Body of pancreas (tissue), 4 donors: Measurements from ENCODE around the gene RAB1B. TPM values are rescaled to one million over a fixed set of nuclear protein-coding genes. Genes with fewer than 3 reads are reported as not detected.

Source experiments
- ATAC-seq: fragments of 150-250 bp; one replicate; pipeline ENCODE4 v1.9.1; 2016
- DNase-seq, 4 donors: peaks; one replicate each; pipeline ENCODE4 v3.0.0-alpha.2; 2019
- H3K27ac ChIP-seq, 4 donors: fragments of 200-600 bp; sonication (generic); 1 replicate in 3 of 4; 2 replicates in 1 of 4; pipeline versions ENCODE4 v1.5.1 to v1.6.1; 2016 to 2019; ENCODE audit warnings: mild to moderate bottlenecking in 1 of 4, mixed read lengths in 1 of 4, moderate library complexity in 1 of 4
- H3K27me3 ChIP-seq, 2 donors: fragments of 200-600 bp; sonication (generic); one replicate each; pipeline ENCODE4 v1.6.0; 2016; ENCODE audit warnings: mild to moderate bottlenecking in 1 of 2
- H3K36me3 ChIP-seq, 2 donors: fragments of 200-600 bp; sonication (generic); replicated peaks in 1 of 2; 2 replicates each; pipeline ENCODE4 v1.5.1; 2016; ENCODE audit warnings: low read depth in 2 of 2; ENCODE audit not compliant: insufficient read depth in 1 of 2
- H3K4me1 ChIP-seq: fragments of 200-600 bp; sonication (generic); one replicate; pipeline ENCODE4 v1.6.0; 2016
- H3K4me3 ChIP-seq, 2 donors: fragments of 200-600 bp; sonication (generic); 1 replicate in 1 of 2; 2 replicates in 1 of 2; pipeline ENCODE4 v1.5.1; 2016 to 2019
- H3K9me3 ChIP-seq, 3 donors: fragments of 200-600 bp; sonication (generic); 1 replicate in 2 of 3; 2 replicates in 1 of 3; pipeline ENCODE4 v1.5.1; 2016
- CTCF ChIP-seq, 7 experiments: fragments of 450-650 bp in 4 of 7; fragments of 200-600 bp in 3 of 7; sonication (generic) in 3 of 7; IDR thresholded peaks; one replicate each; pipeline ENCODE4 v1.5.1; 2016 to 2019; ENCODE audit warnings: antibody characterized with exemption in 7 of 7
- POLR2A ChIP-seq, 3 donors: fragments of 450-650 bp; IDR thresholded peaks; one replicate each; pipeline ENCODE4 v1.6.1; 2016; ENCODE audit warnings: antibody characterized with exemption in 3 of 3, mild to moderate bottlenecking in 2 of 3
- WGBS, 2 donors: methylation state at CpG; one replicate each; pipeline ENCODE4 v1.1.5; 2017; 5-methylcytosine and 5-hydroxymethylcytosine counted together
- intact Hi-C: fragments of 100-400 bp; cut with DNase I; formaldehyde crosslinking; loops from one replicate; pipeline ENCODE4 v1.15.1; 2023
- total RNA-seq, 2 donors: library from RNA; depleted of rRNA; stranded (reverse); fragments of >200 nt; gene quantifications; one replicate each; pipeline ENCODE4 v1.1.0, GENCODE V29; 2016

RAB1B gene
- total RNA-seq, 2 donors from 2014 or later: 67.7 to 74.5 TPM

GRCh38 chr11:66263231-66263630 lies 5.2 kb upstream of the RAB1B start:
- no peak for ATAC-seq
- intact Hi-C loops: loop anchor here (5.0 kb wide), 1 partner anchor 41 kb away; no protein-coding TSS in a partner anchor
- H3K27ac ChIP-seq: no peak overlapping the region
- peaks cover 0 to 7% of the 10 kb centered on the region in 2 donors for H3K36me3 ChIP-seq
- H3K27me3 ChIP-seq: no peaks in the 10 kb centered on the region
- WGBS, 2 donors: 90 to 92% methylated on average over 3 to 4 of the region's 4 CpGs
- no peak overlapping the region for H3K4me3 ChIP-seq
- no peaks in the 10 kb centered on the region for H3K9me3 ChIP-seq
- no peak for DNase-seq
- TF ChIP-seq POLR2A (IDR thresholded peaks at IDR 0.05) (no peak), CTCF (IDR thresholded peaks at IDR 0.05) (no peak)
- peaks cover 20% of the 10 kb centered on the region for H3K4me1 ChIP-seq

- no peaks in the 10 kb centered on the region for H3K9me3 ChIP-seq
- no peak for ATAC-seq
- peaks cover 0 to 7% of the 10 kb centered on the region in 2 donors for H3K36me3 ChIP-seq
- no peak overlapping the region for H3K4me3 ChIP-seq
- WGBS, 2 donors: 95 to 100% methylated on average over 5 to 10 of the region's 10 CpGs
- H3K27me3 ChIP-seq: no peaks in the 10 kb centered on the region
- intact Hi-C loops: loop anchor here (5.0 kb wide), 1 partner anchor 41 kb away; no protein-coding TSS in a partner anchor
- peaks cover 15% of the 10 kb centered on the region for H3K4me1 ChIP-seq
- no peak overlapping the region for H3K27ac ChIP-seq
- TF ChIP-seq CTCF (IDR thresholded peaks at IDR 0.05): no peak
- DNase-seq: no peak
Observed at GRCh38 chr11:66263785-66264184, 4.7 kb upstream of the RAB1B start.

- intact Hi-C loops: loop anchor here (5.0 kb wide), 1 partner anchor 42 kb away; no protein-coding TSS in a partner anchor
- ATAC-seq (no peak), DNase-seq (no peak)
- no peak overlapping the region for H3K4me3 ChIP-seq
- H3K27me3 ChIP-seq: no peaks in the 10 kb centered on the region
- peaks cover 0 to 7% of the 10 kb centered on the region in 2 donors for H3K36me3 ChIP-seq
- peaks cover 16% of the 10 kb centered on the region for H3K4me1 ChIP-seq
- no peak for TF ChIP-seq CTCF (IDR thresholded peaks at IDR 0.05)
- no peak for TF ChIP-seq POLR2A (IDR thresholded peaks at IDR 0.05)
- 85 to 91% methylated on average over 6 to 8 of the region's 8 CpGs for WGBS, 2 donors
- H3K27ac ChIP-seq: no peak overlapping the region
- H3K9me3 ChIP-seq: no peaks in the 10 kb centered on the region
Observed at GRCh38 chr11:66264383-66264782, 4.1 kb upstream of the RAB1B start.

GRCh38 chr11:66264914-66265313 lies 3.5 kb upstream of the RAB1B start:
- no peak for DNase-seq
- Histone ChIP-seq H3K9me3 (no peaks in the 10 kb centered on the region), H3K27me3 (no peaks in the 10 kb centered on the region), H3K4me1 (peaks cover 21% of the 10 kb centered on the region), H3K27ac (no peak overlapping the region), H3K4me3 (no peak overlapping the region), H3K36me3 (peaks cover 0 to 7% of the 10 kb centered on the region in 2 donors)
- WGBS, 2 donors: 74 to 77% methylated on average over 12 of the region's 12 CpGs
- no peak for ATAC-seq
- intact Hi-C loops: loop anchor here (5.0 kb wide), 1 partner anchor 43 kb away; no protein-coding TSS in a partner anchor
- no peak for TF ChIP-seq POLR2A (IDR thresholded peaks at IDR 0.05)
- peak in 3 of 7 experiments; percentile 7 to 11 (median 7) for TF ChIP-seq CTCF (IDR thresholded peaks at IDR 0.05)
